A549 treated with dexamethasone at 1 μM for 4 hours (cell line): ENCODE data around the gene IL1F10. TPM values are rescaled to one million over a fixed set of nuclear protein-coding genes. Genes with fewer than 3 reads are reported as not detected.

Experiments used
- total RNA-seq: library from RNA; stranded (reverse); fragments of 200-300 nt; extraction: Qiagen RNA extraction; gene quantifications from 5 replicates; pipeline ENCODE4 v1.2.3, GENCODE V29; 2022

Gene IL1F10
- total RNA-seq = not detected in 5 replicates

GRCh38 chr2:113067681-113068080, at the start of gene IL1F10:
TSS of gene IL1F10 (plus strand) at chr2:113067970. CDS start at chr2:113072739, 4,769 bp downstream.

GRCh38 chr2:113052396-113052917, 15.3 kb upstream of the IL1F10 start, which contains the start of gene IL36B:
TSS of gene IL36B (minus strand) at chr2:113052867.

GRCh38 chr2:113058998-113059960, 8.5 kb upstream of the IL1F10 start, which contains the start of gene IL36RN:
TSS of gene IL36RN (plus strand) at chr2:113059198. CDS start at chr2:113059439, 241 bp downstream.

Other genes with a start within 250 kb of the IL1F10 start
- gene IL1B, start 231.2 kb upstream of the IL1F10 start, total RNA-seq = 0.11 to 0.27 TPM (median 0.16 TPM) in 4 of 5 replicates, not detected in the other
- gene IL37, start 156.8 kb upstream of the IL1F10 start, total RNA-seq = 0.23 TPM in 1 of 5 replicates, not detected in the others
- not detected in 5 replicates for gene IL36G, start 90.0 kb upstream of the IL1F10 start, total RNA-seq
- not detected in 5 replicates for gene IL36A, start 62.5 kb upstream of the IL1F10 start, total RNA-seq
- gene IL36B, start 15.1 kb upstream of the IL1F10 start, total RNA-seq = 0.09 to 0.28 TPM (median 0.13 TPM) in 3 of 5 replicates, not detected in the others
- gene IL36RN, start 8.8 kb upstream of the IL1F10 start, total RNA-seq = 0.03 to 0.12 TPM in 2 of 5 replicates, not detected in the others
- 0.30 to 0.54 TPM (median 0.37 TPM) in 5 replicates for gene IL1RN, start 59.6 kb downstream of the IL1F10 start, total RNA-seq
- gene PSD4, start 106.0 kb downstream of the IL1F10 start, total RNA-seq = 11.2 to 15.2 TPM (median 14.4 TPM) in 5 replicates
- gene PAX8, start 211.0 kb downstream of the IL1F10 start, total RNA-seq = 0.60 to 1.0 TPM (median 0.80 TPM) in 5 replicates